HepG2 (cell line): Measurements from ENCODE around the gene PARD3. TPM values are rescaled to one million over a fixed set of nuclear protein-coding genes. Genes with fewer than 3 reads are reported as not detected.

ENCODE experiments used
- ATAC-seq: fragments of 200-7000 bp; cut with Tn5 transposase; 3 replicates; pipeline ENCODE4 v1.9.1; 2020; ENCODE audit warnings: mild to moderate bottlenecking, moderate library complexity
- BruUV-seq: library from RNA; stranded (reverse); fragments of 400-500 nt; replicated peaks from 2 replicates; lab custom pipeline; 2021; lab: Mats Ljungman, UMichigan
- CTCF ChIA-PET: fragments of 300-600 bp; formaldehyde crosslinking; extraction: SDS; loops from one replicate; lab custom pipeline; 2021; ENCODE audit warnings: low total read pairs, inconsistent platforms, low intra/inter-chr PET ratio; lab: Yijun Ruan, JAX
- POLR2A ChIA-PET: fragments of 350-600 bp; sonication (Branson Sonifier 250); formaldehyde crosslinking; loops from one replicate; lab custom pipeline; 2020; ENCODE audit warnings: antibody characterized with exemption, inconsistent platforms; lab: Yijun Ruan, JAX
- DNase-seq: peaks from one replicate; pipeline ENCODE4 v3.0.0-alpha.2; 2015; ENCODE audit warnings: low spot score
- FAIRE-seq: peaks from 3 replicates; lab custom pipeline; 2011; peaks lifted over from hg19 to GRCh38; lab: Jason Lieb, UNC
- H2AFZ ChIP-seq: one replicate; pipeline ENCODE4 v1.6.1; 2011; ENCODE audit warnings: low read length, inconsistent platforms
- H3K27ac ChIP-seq: fragments of 300-600 bp; 3 replicates; pipeline ENCODE4 v1.8.0; 2011; ENCODE audit warnings: mixed run types, mild to moderate bottlenecking, mixed read lengths, low read length, inconsistent platforms; ENCODE audit not compliant: insufficient read depth; ENCODE audit errors: extremely low read length
- H3K27me3 ChIP-seq, 2 experiments: fragments of 200-600 bp in 1 of 2; 2 replicates in 1 of 2; 3 replicates in 1 of 2; pipeline versions ENCODE4 v1.6.0 to v1.8.0; 2011; ENCODE audit warnings: low read length in 2 of 2, mild to moderate bottlenecking in 2 of 2, moderate library complexity in 2 of 2, inconsistent platforms in 1 of 2; ENCODE audit not compliant: insufficient read depth in 2 of 2, control insufficient read depth in 1 of 2
- H3K36me3 ChIP-seq, 2 experiments: fragments of 200-600 bp in 1 of 2; replicated peaks in 1 of 2; 2 replicates in 1 of 2; 3 replicates in 1 of 2; pipeline versions ENCODE4 v1.5.1 to v1.8.0; 2011; ENCODE audit warnings: low read length in 2 of 2, inconsistent platforms in 1 of 2; ENCODE audit not compliant: insufficient read depth in 2 of 2, control insufficient read depth in 1 of 2
- H3K4me1 ChIP-seq: 2 replicates; pipeline ENCODE4 v1.5.1; 2012; ENCODE audit warnings: low read length, inconsistent platforms; ENCODE audit not compliant: insufficient read depth
- H3K4me2 ChIP-seq: 2 replicates; pipeline ENCODE4 v1.6.0; 2011; ENCODE audit warnings: low read depth, low read length, inconsistent platforms
- H3K4me3 ChIP-seq, 3 experiments: fragments of 200-600 bp in 1 of 3; sonication (generic), shearing (Covaris generic) in 1 of 3; replicated peaks in 1 of 3; 2 replicates each; pipeline ENCODE4 v1.5.1; 2011 to 2016; ENCODE audit warnings: low read length in 3 of 3, inconsistent platforms in 2 of 3, low read depth in 2 of 3, mild to moderate bottlenecking in 2 of 3, control low read depth in 1 of 3, mixed read lengths in 1 of 3; ENCODE audit not compliant: insufficient read depth in 1 of 3
- H3K79me2 ChIP-seq: one replicate; pipeline ENCODE4 v1.6.1; 2011; ENCODE audit warnings: low read length, inconsistent platforms; ENCODE audit not compliant: insufficient read depth
- H3K9ac ChIP-seq: 2 replicates; pipeline ENCODE4 v1.6.0; 2011; ENCODE audit warnings: mild to moderate bottlenecking, low read depth, low read length, inconsistent platforms; ENCODE audit not compliant: insufficient read depth
- H3K9me3 ChIP-seq: 2 replicates; pipeline ENCODE4 v1.5.1; 2012; ENCODE audit warnings: mild to moderate bottlenecking, low read length
- H4K20me1 ChIP-seq: 2 replicates; pipeline ENCODE4 v1.6.0; 2011; ENCODE audit warnings: inconsistent platforms, mild to moderate bottlenecking, low read length, moderate library complexity; ENCODE audit not compliant: insufficient read depth
- ATF3 ChIP-seq: sonication (generic); formaldehyde crosslinking; IDR thresholded peaks from 2 replicates; pipeline ENCODE4 v1.4.0; 2020; ENCODE audit warnings: missing genetic modification reagents
- CEBPB ChIP-seq: IDR thresholded peaks from 2 replicates; pipeline ENCODE4 v1.6.1; 2011; ENCODE audit warnings: low read depth, low read length, improper control_type of control experiment, borderline replicate concordance
- CEBPG ChIP-seq: IDR thresholded peaks from 2 replicates; pipeline ENCODE4 v1.6.1; 2016
- DNMT3B ChIP-seq: conservative IDR thresholded peaks from 2 replicates; pipeline ENCODE4 v1.6.1; 2016; ENCODE audit warnings: missing biosample characterization, control low read depth
- DPF2 ChIP-seq: sonication (generic); formaldehyde crosslinking; IDR thresholded peaks from 2 replicates; pipeline ENCODE4 v1.4.0; 2020; ENCODE audit warnings: mild to moderate bottlenecking, low read depth, missing genetic modification reagents, borderline replicate concordance
- GATAD2A ChIP-seq: IDR thresholded peaks from 2 replicates; pipeline ENCODE4 v1.6.1; 2016
- HNRNPK ChIP-seq: fragments of 200-400 bp; formaldehyde crosslinking; IDR thresholded peaks from 2 replicates; pipeline ENCODE4 v1.6.1; 2018; ENCODE audit warnings: low read length, low read depth, moderate library complexity, mild to moderate bottlenecking; ENCODE audit not compliant: poor library complexity, severe bottlenecking
- HNRNPLL ChIP-seq: fragments of 200-400 bp; formaldehyde crosslinking; IDR thresholded peaks from 2 replicates; pipeline ENCODE4 v1.6.1; 2017; ENCODE audit warnings: mild to moderate bottlenecking, low read depth, low read length; ENCODE audit not compliant: poor library complexity, severe bottlenecking
- KDM5A ChIP-seq: fragments of 200-600 bp; sonication (generic); IDR thresholded peaks from 2 replicates; pipeline ENCODE4 v1.7.0; 2018; ENCODE audit warnings: antibody characterized with exemption, mild to moderate bottlenecking, low read length, borderline replicate concordance
- NCOA1 ChIP-seq: sonication (generic); formaldehyde crosslinking; IDR thresholded peaks from 2 replicates; pipeline ENCODE4 v1.9.0; 2021; ENCODE audit warnings: missing genetic modification reagents
- NR3C1 ChIP-seq: sonication (generic); formaldehyde crosslinking; IDR thresholded peaks from 2 replicates; pipeline ENCODE4 v1.4.0; 2020; ENCODE audit warnings: missing genetic modification reagents
- POGZ ChIP-seq: sonication (generic); formaldehyde crosslinking; IDR thresholded peaks from 2 replicates; pipeline ENCODE4 v1.4.0; 2020; ENCODE audit warnings: mild to moderate bottlenecking, missing genetic modification reagents
- SALL1 ChIP-seq: sonication (generic); formaldehyde crosslinking; IDR thresholded peaks from 2 replicates; pipeline ENCODE4 v1.8.0; 2022; ENCODE audit warnings: mild to moderate bottlenecking, missing genetic modification reagents
- SAP130 ChIP-seq: IDR thresholded peaks from 2 replicates; pipeline ENCODE4 v1.6.1; 2016; ENCODE audit warnings: low read depth
- ZFP91 ChIP-seq: sonication (generic); formaldehyde crosslinking; IDR thresholded peaks from 2 replicates; pipeline ENCODE4 v1.9.0; 2022; ENCODE audit warnings: missing genetic modification reagents, mild to moderate bottlenecking, borderline replicate concordance
- ZKSCAN1 ChIP-seq: fragments of 150-350 bp; IDR thresholded peaks from 2 replicates; pipeline ENCODE4 v1.6.1; 2014; ENCODE audit warnings: low read length
- ZMYM4 ChIP-seq: sonication (generic); formaldehyde crosslinking; IDR thresholded peaks from 2 replicates; pipeline ENCODE4 v1.8.1; 2023; ENCODE audit warnings: mild to moderate bottlenecking, missing genetic modification reagents
- ZNF264 ChIP-seq: sonication (generic); formaldehyde crosslinking; IDR thresholded peaks from 2 replicates; pipeline ENCODE4 v1.4.0; 2020; ENCODE audit warnings: missing genetic modification reagents
- WGBS: methylation state at CpG from one replicate; pipeline ENCODE4 v1.1.6; 2017; ENCODE audit warnings: low lambda C conversion rate; 5-methylcytosine and 5-hydroxymethylcytosine counted together
- in situ Hi-C: cut with HindIII; loops from 2 replicates; pipeline ENCODE4 v1.10.0; 2017; ENCODE audit warnings: low pct_unique_long_range_greater_than_20kb; ENCODE audit not compliant: extremely low pct_ligation_motif_present
- intact Hi-C: fragments of 100-400 bp; cut with micrococcal nuclease; formaldehyde crosslinking; loops from one replicate; pipeline ENCODE4 v1.10.0; 2022; ENCODE audit not compliant: unreplicated experiment
- polyA plus RNA-seq, 8 experiments: library from polyadenylated mRNA; depleted of rRNA in 3 of 8; stranded (reverse) in 7 of 8; unstranded in 1 of 8; fragments of >200 nt; fragmentation: Illumina TruSeq in 4 of 8; extraction: Trizol in 4 of 8; gene quantifications; 2 replicates each; pipeline versions ENCODE4 v1.2.1 to v1.2.3, GENCODE V29; 2011 to 2016; ENCODE audit warnings: low read depth in 4 of 8, missing spikeins in 1 of 8, mixed read lengths in 1 of 8; ENCODE audit not compliant: insufficient read depth in 1 of 8
- total RNA-seq, 5 experiments: library from RNA; depleted of rRNA; stranded (reverse); fragments of >200 nt; fragmentation: Illumina TruSeq; extraction: Trizol; gene quantifications; 2 replicates each; pipeline ENCODE4 v1.2.3, GENCODE V29; 2016; ENCODE audit warnings: low read depth in 1 of 5
- TF ChIP-seq, protein P1 (sequence below): sonication (generic); formaldehyde crosslinking; IDR thresholded peaks from 2 replicates; pipeline ENCODE4 v1.4.0; 2020; ENCODE audit warnings: mild to moderate bottlenecking, missing genetic modification reagents
- TF ChIP-seq, protein P2 (sequence below): sonication (generic); IDR thresholded peaks from 2 replicates; pipeline ENCODE4 v1.6.1; 2016; ENCODE audit warnings: low read depth, borderline replicate concordance

Gene PARD3
- total and polyA plus RNA-seq, 2 of the 13 experiments (the other 11 are each of a cell fraction or from before 2014, with no cell fraction given) = 40.9 to 60.0 TPM

DNA sequence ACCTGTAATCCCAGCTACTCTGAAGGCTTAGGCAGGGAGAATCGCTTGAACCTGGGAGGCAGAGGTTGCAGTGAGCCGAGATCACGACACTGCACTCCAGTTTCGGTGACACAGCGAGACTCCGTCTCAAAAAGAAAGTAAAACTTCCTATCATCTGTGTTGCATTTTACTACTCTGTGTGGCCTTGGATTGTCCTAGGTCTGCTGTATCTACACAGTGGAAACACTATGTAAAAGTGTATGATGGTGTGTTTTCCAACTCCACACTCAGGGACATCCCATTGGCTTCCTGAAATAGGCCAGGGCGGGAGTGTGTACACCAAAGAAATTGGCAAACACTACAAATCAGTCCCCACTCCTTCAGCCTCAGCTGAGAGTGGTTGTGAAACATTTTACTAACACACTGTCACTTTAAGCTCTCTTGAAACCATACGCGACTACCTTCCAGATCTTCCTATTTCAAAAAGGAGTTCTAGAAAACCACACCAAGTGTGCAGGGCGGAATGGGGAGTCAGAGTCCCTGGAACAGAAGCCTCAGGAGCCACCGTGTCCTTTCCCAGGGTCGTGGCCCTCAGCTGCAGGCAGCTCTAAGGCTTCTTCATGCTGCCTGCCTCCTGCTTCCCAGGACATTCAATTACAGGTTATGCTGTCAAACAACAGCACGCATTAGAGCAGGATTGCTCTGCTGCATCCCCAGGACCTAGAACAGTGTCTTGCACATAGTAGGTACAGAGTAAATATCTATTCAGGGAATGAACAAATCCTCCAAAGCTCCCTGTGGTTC, 275.4 kb downstream of the PARD3 start:
- peak; percentile 73 for DNase-seq
- TF ChIP-seq ZMYM4 (CRISPR knock-in tag) (peak; percentile 32; the same call in 1 of the 2 replicates), HNRNPLL (no peak), KDM5A (no peak), ZKSCAN1 (peak; percentile 77), ZFP91 (CRISPR knock-in tag) (peak; percentile 48), CEBPB (peak; percentile 78), DNMT3B (CRISPR knock-in tag) (no peak), NR3C1 (CRISPR knock-in tag) (no peak), NCOA1 (CRISPR knock-in tag) (no peak), DPF2 (no peak), SALL1 (CRISPR knock-in tag) (peak; percentile 22; the same call in 1 of the 2 replicates), POGZ (CRISPR knock-in tag) (0 out of 2 replicates have a peak, but pooled peaks have one; percentile 20), ATF3 (no peak), ZNF264 (CRISPR knock-in tag) (no peak), HNRNPK (no peak), CEBPG (CRISPR knock-in tag) (peak; percentile 53), GATAD2A (CRISPR knock-in tag) (no peak), SAP130 (CRISPR knock-in tag) (peak; percentile 23; the same call in 1 of the 2 replicates)
- TF ChIP-seq, protein P1, sequence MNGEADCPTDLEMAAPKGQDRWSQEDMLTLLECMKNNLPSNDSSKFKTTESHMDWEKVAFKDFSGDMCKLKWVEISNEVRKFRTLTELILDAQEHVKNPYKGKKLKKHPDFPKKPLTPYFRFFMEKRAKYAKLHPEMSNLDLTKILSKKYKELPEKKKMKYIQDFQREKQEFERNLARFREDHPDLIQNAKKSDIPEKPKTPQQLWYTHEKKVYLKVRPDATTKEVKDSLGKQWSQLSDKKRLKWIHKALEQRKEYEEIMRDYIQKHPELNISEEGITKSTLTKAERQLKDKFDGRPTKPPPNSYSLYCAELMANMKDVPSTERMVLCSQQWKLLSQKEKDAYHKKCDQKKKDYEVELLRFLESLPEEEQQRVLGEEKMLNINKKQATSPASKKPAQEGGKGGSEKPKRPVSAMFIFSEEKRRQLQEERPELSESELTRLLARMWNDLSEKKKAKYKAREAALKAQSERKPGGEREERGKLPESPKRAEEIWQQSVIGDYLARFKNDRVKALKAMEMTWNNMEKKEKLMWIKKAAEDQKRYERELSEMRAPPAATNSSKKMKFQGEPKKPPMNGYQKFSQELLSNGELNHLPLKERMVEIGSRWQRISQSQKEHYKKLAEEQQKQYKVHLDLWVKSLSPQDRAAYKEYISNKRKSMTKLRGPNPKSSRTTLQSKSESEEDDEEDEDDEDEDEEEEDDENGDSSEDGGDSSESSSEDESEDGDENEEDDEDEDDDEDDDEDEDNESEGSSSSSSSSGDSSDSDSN (CRISPR knock-in tag) = no peak
- TF ChIP-seq, protein P2, sequence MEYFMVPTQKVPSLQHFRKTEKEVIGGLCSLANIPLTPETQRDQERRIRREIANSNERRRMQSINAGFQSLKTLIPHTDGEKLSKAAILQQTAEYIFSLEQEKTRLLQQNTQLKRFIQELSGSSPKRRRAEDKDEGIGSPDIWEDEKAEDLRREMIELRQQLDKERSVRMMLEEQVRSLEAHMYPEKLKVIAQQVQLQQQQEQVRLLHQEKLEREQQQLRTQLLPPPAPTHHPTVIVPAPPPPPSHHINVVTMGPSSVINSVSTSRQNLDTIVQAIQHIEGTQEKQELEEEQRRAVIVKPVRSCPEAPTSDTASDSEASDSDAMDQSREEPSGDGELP = peak; percentile 63; the same call in 1 of the 2 replicates

More for the DNA sequence above, 275.4 kb downstream of the PARD3 start:
- Histone ChIP-seq H3K4me2 (peak overlapping the region; percentile 67), H4K20me1 (peaks cover 9% of the 10 kb centered on the region; the same call in 1 of the 2 replicates), H3K4me1 (peaks cover 27% of the 10 kb centered on the region), H3K79me2 (peaks cover 15% of the 10 kb centered on the region), H3K9me3 (no peaks in the 10 kb centered on the region), H3K36me3 (no peaks in the 10 kb centered on the region), H3K27ac (peak overlapping the region; percentile 63), H3K4me3 (peak overlapping the region in 2 of 3 experiments; percentile 37 to 61; a peak in 3 of 6 replicates), H2AFZ (no peak overlapping the region), H3K9ac (peak overlapping the region; percentile 50; the same call in 1 of the 2 replicates), H3K27me3 (no peaks in the 10 kb centered on the region)
- ATAC-seq (peak; percentile 96), FAIRE-seq (peak; percentile 66)
- no TSS peak for BruUV-seq
- intact Hi-C loops (no loop called here), in situ Hi-C loops (no loop called here)
- ChIA-PET CTCF (no interaction called here), POLR2A (no interaction called here)
- 45% methylated on average over 13 of the region's 13 CpGs for WGBS
